Testis (tissue), 2 donors: ENCODE data around the gene NR1H3.

Source experiments
- POLR2A ChIP-seq: fragments of 450-650 bp; IDR thresholded peaks from one replicate; pipeline ENCODE4 v1.6.1; 2017; ENCODE audit warnings: antibody characterized with exemption, mild to moderate bottlenecking, moderate library complexity
- TF ChIP-seq, protein P1 (sequence below), 3 experiments: fragments of 450-650 bp in 2 of 3; fragments of 200-600 bp in 1 of 3; sonication (generic) in 1 of 3; IDR thresholded peaks; one replicate each; pipeline ENCODE4 v1.5.1; 2016 to 2019; ENCODE audit warnings: antibody characterized with exemption in 3 of 3, mild to moderate bottlenecking in 2 of 3, moderate library complexity in 1 of 3

GRCh38 chr11:47259232-47259977, 1.6 kb downstream of the NR1H3 start:
- TF ChIP-seq POLR2A, result no peak
- TF ChIP-seq, protein P1, sequence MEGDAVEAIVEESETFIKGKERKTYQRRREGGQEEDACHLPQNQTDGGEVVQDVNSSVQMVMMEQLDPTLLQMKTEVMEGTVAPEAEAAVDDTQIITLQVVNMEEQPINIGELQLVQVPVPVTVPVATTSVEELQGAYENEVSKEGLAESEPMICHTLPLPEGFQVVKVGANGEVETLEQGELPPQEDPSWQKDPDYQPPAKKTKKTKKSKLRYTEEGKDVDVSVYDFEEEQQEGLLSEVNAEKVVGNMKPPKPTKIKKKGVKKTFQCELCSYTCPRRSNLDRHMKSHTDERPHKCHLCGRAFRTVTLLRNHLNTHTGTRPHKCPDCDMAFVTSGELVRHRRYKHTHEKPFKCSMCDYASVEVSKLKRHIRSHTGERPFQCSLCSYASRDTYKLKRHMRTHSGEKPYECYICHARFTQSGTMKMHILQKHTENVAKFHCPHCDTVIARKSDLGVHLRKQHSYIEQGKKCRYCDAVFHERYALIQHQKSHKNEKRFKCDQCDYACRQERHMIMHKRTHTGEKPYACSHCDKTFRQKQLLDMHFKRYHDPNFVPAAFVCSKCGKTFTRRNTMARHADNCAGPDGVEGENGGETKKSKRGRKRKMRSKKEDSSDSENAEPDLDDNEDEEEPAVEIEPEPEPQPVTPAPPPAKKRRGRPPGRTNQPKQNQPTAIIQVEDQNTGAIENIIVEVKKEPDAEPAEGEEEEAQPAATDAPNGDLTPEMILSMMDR (IDR thresholded peaks at IDR 0.05), result peak in 2 of 3 experiments; percentile 24 to 42
